Measurements from ENCODE around the gene DEPDC7. TPM values are rescaled to one million over a fixed set of nuclear protein-coding genes. Genes with fewer than 3 reads are reported as not detected.

The DEPDC7 gene
- total RNA-seq, 2 donors from 2014 or later = 0.33 to 0.51 TPM

DNA sequence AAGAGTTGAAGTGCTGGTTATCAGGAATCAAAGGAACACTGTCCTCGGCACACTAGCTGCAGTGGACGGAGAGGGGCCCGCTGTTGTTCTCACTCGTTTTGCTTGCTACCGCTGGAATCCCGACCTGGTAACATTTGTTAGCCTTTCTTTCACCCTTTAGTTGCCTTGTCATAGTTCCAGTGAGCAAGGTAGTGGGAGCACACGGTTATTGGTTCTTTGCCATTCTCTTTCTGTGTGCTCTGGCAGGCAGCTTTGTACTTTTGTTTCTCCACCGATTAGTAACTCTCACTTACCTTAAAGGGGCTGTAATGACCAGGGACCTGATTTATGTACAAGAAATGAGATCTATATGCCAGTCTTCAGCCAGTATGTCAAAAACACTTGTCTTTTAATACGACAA lies 1.8 kb downstream of the DEPDC7 start:
- Histone ChIP-seq H3K4me3 (no peak overlapping the region), H3K36me3 (no peaks in the 10 kb centered on the region), H3K4me1 (no peaks in the 10 kb centered on the region), H3K27me3 (no peaks in the 10 kb centered on the region), H3K9me3 (no peaks in the 10 kb centered on the region), H3K27ac (no peak overlapping the region)
- DNase-seq (ENCODE audit: low spot score) = no peak
- TF ChIP-seq, protein P1, sequence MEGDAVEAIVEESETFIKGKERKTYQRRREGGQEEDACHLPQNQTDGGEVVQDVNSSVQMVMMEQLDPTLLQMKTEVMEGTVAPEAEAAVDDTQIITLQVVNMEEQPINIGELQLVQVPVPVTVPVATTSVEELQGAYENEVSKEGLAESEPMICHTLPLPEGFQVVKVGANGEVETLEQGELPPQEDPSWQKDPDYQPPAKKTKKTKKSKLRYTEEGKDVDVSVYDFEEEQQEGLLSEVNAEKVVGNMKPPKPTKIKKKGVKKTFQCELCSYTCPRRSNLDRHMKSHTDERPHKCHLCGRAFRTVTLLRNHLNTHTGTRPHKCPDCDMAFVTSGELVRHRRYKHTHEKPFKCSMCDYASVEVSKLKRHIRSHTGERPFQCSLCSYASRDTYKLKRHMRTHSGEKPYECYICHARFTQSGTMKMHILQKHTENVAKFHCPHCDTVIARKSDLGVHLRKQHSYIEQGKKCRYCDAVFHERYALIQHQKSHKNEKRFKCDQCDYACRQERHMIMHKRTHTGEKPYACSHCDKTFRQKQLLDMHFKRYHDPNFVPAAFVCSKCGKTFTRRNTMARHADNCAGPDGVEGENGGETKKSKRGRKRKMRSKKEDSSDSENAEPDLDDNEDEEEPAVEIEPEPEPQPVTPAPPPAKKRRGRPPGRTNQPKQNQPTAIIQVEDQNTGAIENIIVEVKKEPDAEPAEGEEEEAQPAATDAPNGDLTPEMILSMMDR (IDR thresholded peaks at IDR 0.05) = no peak

DNA sequence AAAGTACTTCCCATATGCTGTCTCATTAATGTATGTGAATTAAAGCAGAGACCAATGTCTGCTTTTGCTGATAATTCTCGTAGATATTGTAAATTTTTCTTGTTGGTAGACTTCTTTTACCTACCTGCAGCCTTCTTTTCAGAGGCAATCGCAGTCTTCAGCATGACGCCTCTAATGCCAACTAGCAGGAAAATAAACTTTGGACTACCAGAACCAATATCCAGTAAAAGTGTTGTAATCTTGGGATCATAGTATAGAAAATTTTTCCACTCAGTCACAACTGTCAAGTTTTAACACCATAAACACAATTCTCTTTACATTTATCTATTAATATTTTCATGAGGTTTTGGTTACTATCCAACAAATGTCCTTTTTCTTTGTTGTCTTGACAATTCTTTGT lies 2.3 kb downstream of the DEPDC7 start:
- DNase-seq (ENCODE audit: low spot score) = no peak
- Histone ChIP-seq H3K36me3 (no peaks in the 10 kb centered on the region), H3K4me1 (no peaks in the 10 kb centered on the region), H3K27ac (no peak overlapping the region), H3K9me3 (no peaks in the 10 kb centered on the region), H3K27me3 (no peaks in the 10 kb centered on the region), H3K4me3 (no peak overlapping the region)
- TF ChIP-seq, protein P1 (IDR thresholded peaks at IDR 0.05) = no peak

DNA sequence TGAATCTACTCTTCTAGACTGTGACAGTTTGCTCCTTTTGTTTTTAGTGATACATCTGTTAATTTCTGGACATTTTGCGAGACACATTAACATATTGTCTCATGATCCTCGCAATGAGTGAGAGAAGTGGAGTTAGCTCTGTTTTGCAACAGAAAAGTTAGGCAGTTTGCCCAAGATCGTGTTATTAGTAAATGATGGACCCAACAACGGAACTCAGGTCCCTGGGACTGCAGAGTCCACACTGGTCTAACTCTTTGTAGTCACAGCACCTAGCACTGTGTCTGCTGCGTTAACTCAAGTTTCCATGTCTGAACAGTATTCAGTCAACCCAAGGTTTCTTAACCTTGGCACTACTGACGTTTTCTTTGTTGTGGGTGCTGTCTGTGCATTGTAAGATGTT lies 3.2 kb downstream of the DEPDC7 start:
- TF ChIP-seq, protein P1 (IDR thresholded peaks at IDR 0.05) = no peak
- H3K27me3 ChIP-seq = no peaks in the 10 kb centered on the region
- no peak for DNase-seq (ENCODE audit: low spot score)
- no peaks in the 10 kb centered on the region for H3K9me3 ChIP-seq
- H3K36me3 ChIP-seq = no peaks in the 10 kb centered on the region
- no peak overlapping the region for H3K27ac ChIP-seq
- H3K4me1 ChIP-seq = no peaks in the 10 kb centered on the region
- no peak overlapping the region for H3K4me3 ChIP-seq

DNA sequence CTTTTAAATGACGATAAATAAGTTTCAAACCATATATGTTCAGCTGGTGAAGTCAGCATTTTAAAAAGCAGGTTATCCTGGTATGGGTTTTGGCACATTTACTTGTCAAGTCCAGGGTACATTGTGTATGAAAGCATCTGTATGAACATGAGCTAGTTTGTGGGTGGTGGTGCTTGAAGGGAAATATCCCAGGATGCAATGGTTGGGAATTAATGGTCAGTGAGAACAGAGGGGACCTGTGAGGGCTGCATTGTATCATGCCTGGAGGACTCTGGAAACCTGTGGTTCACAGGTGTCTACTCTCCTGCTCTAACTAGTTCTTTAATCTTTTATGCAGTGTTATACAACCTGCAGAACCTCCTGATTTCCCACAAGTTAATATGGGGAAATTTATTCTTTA lies 5.8 kb downstream of the DEPDC7 start:
- no peaks in the 10 kb centered on the region for H3K9me3 ChIP-seq
- H3K4me1 ChIP-seq = no peaks in the 10 kb centered on the region
- H3K27ac ChIP-seq = no peak overlapping the region
- TF ChIP-seq, protein P1 (IDR thresholded peaks at IDR 0.05) = no peak
- H3K36me3 ChIP-seq = no peaks in the 10 kb centered on the region
- DNase-seq (ENCODE audit: low spot score) = no peak
- H3K27me3 ChIP-seq = no peaks in the 10 kb centered on the region
- H3K4me3 ChIP-seq = no peak overlapping the region

DNA sequence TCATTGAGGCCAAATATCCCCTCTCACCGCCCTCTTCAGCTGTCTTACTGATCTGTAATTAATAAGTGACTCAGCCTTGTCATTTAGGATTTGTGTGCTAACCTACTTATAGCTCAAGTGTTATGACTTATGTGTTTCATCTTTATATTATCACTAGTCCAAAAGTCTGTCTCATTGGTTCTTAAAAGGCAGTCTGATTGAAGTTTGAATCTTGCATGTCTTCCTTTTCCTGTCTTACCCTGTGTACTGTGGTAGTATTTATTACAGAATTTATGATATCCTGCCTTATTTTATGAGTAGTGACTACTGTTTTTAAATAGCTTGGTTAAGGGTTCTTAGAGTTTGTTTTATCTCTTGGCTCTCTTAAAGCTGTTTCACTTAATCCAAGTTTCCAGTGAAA lies 6.3 kb downstream of the DEPDC7 start:
- Histone ChIP-seq H3K4me1 (no peaks in the 10 kb centered on the region), H3K36me3 (no peaks in the 10 kb centered on the region), H3K4me3 (no peak overlapping the region), H3K27ac (no peak overlapping the region), H3K9me3 (no peaks in the 10 kb centered on the region), H3K27me3 (no peaks in the 10 kb centered on the region)
- TF ChIP-seq, protein P1 (IDR thresholded peaks at IDR 0.05) = no peak
- no peak for DNase-seq (ENCODE audit: low spot score)

DNA sequence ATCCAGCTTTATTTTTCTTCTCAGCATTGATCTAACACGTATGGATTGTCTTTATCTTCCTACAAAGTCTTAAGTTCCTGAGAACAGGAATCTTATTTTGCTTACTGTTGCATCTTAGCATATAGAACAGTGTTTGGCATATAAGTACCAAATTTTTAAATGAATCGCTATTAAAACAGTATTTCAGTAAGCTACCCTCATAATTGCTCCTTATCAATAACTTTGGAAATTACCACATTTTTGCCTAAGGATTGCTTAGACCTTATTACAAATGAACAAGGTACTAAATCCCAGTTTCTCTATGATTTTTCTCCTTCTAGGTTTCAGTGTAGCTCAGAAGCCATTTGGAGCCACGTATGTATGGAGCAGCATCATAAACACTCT lies 9.7 kb downstream of the DEPDC7 start:
- H3K4me1 ChIP-seq = no peaks in the 10 kb centered on the region
- no peak overlapping the region for H3K4me3 ChIP-seq
- no peak for DNase-seq (ENCODE audit: low spot score)
- H3K27me3 ChIP-seq = no peaks in the 10 kb centered on the region
- H3K36me3 ChIP-seq = no peaks in the 10 kb centered on the region
- TF ChIP-seq, protein P1 (IDR thresholded peaks at IDR 0.05) = no peak
- H3K27ac ChIP-seq = no peak overlapping the region
- H3K9me3 ChIP-seq = no peaks in the 10 kb centered on the region
